Measurements from ENCODE around the gene SF3B5. TPM values are rescaled to one million over a fixed set of nuclear protein-coding genes. Genes with fewer than 3 reads are reported as not detected.
"Not testable (repeated sequence)": the region's sequence is repeated elsewhere in the genome, so short reads cannot be mapped to it uniquely, and the experiment has no call there.

The SF3B5 gene
- total and polyA plus RNA-seq, 8 donors = 41.3 to 246 (median 177) TPM

- Histone ChIP-seq H3K27ac (no peak overlapping the region), H3K9me3 (no peaks in the 10 kb centered on the region), H3K36me3 (no peaks in the 10 kb centered on the region), H3K27me3 (no peaks in the 10 kb centered on the region), H3K4me1 (no peaks in the 10 kb centered on the region), H3K4me3 (no peak overlapping the region)
- DNase-seq = no peak
- intact Hi-C loops (cut with DNase I; ENCODE audit: low total_unique reads) = no loop called here
- WGBS, 5 donors = 60 to 78% (median 77%) methylated on average over 2 of the region's 2 CpGs
- no peak for TF ChIP-seq CTCF (IDR thresholded peaks at IDR 0.05)
These were observed 39.4 kb upstream of the SF3B5 start for GRCh38 chr6:144134737-144135136.

GRCh38 chr6:144134176-144134575 is 38.8 kb upstream of the SF3B5 start:
- Histone ChIP-seq H3K27ac (no peak overlapping the region), H3K9me3 (no peaks in the 10 kb centered on the region), H3K36me3 (no peaks in the 10 kb centered on the region), H3K27me3 (no peaks in the 10 kb centered on the region), H3K4me1 (no peaks in the 10 kb centered on the region), H3K4me3 (no peak overlapping the region)
- no peak for DNase-seq
- intact Hi-C loops (cut with DNase I; ENCODE audit: low total_unique reads) = no loop called here
- WGBS, 5 donors = 86 to 94% (median 91%) methylated on average over 2 of the region's 2 CpGs
- TF ChIP-seq POLR2AphosphoS5 (IDR thresholded peaks at IDR 0.05) = no peak
- TF ChIP-seq EP300 (IDR thresholded peaks at IDR 0.05) = no peak
- TF ChIP-seq POLR2A (IDR thresholded peaks at IDR 0.05) = no peak
- no peak for TF ChIP-seq CTCF (IDR thresholded peaks at IDR 0.05)

- no peak overlapping the region for H3K4me3 ChIP-seq
- H3K27me3 ChIP-seq = no peaks in the 10 kb centered on the region
- H3K27ac ChIP-seq = no peak overlapping the region
- WGBS, 5 donors = 69 to 78% (median 75%) methylated on average over 5 of the region's 5 CpGs
- H3K4me1 ChIP-seq = no peaks in the 10 kb centered on the region
- no peak for DNase-seq
- no peaks in the 10 kb centered on the region for H3K36me3 ChIP-seq
- intact Hi-C loops (cut with DNase I; ENCODE audit: low total_unique reads) = no loop called here
- no peak for TF ChIP-seq POLR2A (IDR thresholded peaks at IDR 0.05)
- no peak for TF ChIP-seq POLR2AphosphoS5 (IDR thresholded peaks at IDR 0.05)
- no peak for TF ChIP-seq EP300 (IDR thresholded peaks at IDR 0.05)
- no peak for TF ChIP-seq CTCF (IDR thresholded peaks at IDR 0.05)
- no peaks in the 10 kb centered on the region for H3K9me3 ChIP-seq
These were observed 38.0 kb upstream of the SF3B5 start for GRCh38 chr6:144133225-144133821.

- H3K9me3 ChIP-seq; intact Hi-C loops (cut with DNase I; ENCODE audit: low total_unique reads); DNase-seq; H3K36me3 ChIP-seq; H3K4me3 ChIP-seq; H3K27ac ChIP-seq; H3K4me1 ChIP-seq; H3K27me3 ChIP-seq: not testable (repeated sequence)
These were observed 36.9 kb upstream of the SF3B5 start for GRCh38 chr6:144132167-144132690.

DNA sequence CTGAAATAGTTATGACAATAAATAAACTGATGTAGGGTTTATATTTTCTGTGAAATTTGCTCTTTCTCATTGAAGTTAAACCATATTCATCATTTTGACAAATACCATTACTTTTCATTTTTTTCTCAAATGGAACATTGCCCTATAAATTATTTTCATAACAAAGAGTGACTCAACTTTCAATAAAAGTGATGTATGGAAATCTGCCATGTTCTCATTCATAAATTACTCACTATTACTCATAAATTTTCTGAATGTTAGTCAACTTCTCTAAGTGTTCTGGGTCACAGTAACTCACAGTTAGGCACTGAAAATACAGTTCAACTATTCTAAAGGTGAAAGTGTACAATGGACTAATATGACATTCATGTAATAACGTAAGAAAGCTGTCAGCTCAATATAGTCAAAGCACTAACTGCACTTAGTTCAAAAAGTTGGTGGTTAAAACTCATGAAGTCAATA is 35.9 kb upstream of the SF3B5 start:
- H3K9me3 ChIP-seq = no peaks in the 10 kb centered on the region
- H3K4me3 ChIP-seq = no peak overlapping the region
- no peak overlapping the region for H3K27ac ChIP-seq
- DNase-seq = no peak
- no peaks in the 10 kb centered on the region for H3K4me1 ChIP-seq
- TF ChIP-seq EP300 (IDR thresholded peaks at IDR 0.05) (no peak), POLR2A (IDR thresholded peaks at IDR 0.05) (no peak), POLR2AphosphoS5 (IDR thresholded peaks at IDR 0.05) (no peak), CTCF (IDR thresholded peaks at IDR 0.05) (no peak)
- WGBS, 5 donors = 70 to 80% (median 76%) methylated on average over 1 of the region's 1 CpG
- H3K36me3 ChIP-seq = no peaks in the 10 kb centered on the region
- intact Hi-C loops (cut with DNase I; ENCODE audit: low total_unique reads) = no loop called here
- H3K27me3 ChIP-seq = no peaks in the 10 kb centered on the region
